HepG2 (cell line): ENCODE measurements around the gene OR2AP1. TPM values are rescaled to one million over a fixed set of nuclear protein-coding genes. Genes with fewer than 3 reads are reported as not detected.

Experiments
- ADNP ChIP-seq: sonication (generic); formaldehyde crosslinking; IDR thresholded peaks from 2 replicates; pipeline ENCODE4 v1.4.0; 2020; ENCODE audit warnings: missing genetic modification reagents
- ARID2 ChIP-seq: sonication (generic); formaldehyde crosslinking; IDR thresholded peaks from 2 replicates; pipeline ENCODE4 v1.8.1; 2022; ENCODE audit warnings: mild to moderate bottlenecking, missing genetic modification reagents, borderline replicate concordance
- ARID3A ChIP-seq: IDR thresholded peaks from 2 replicates; pipeline ENCODE4 v1.6.1; 2012; ENCODE audit warnings: low read depth, low read length, improper control_type of control experiment
- ATRX ChIP-seq: sonication (generic); formaldehyde crosslinking; IDR thresholded peaks from 2 replicates; pipeline ENCODE4 v1.4.0; 2020; ENCODE audit warnings: missing genetic modification reagents, borderline replicate concordance
- CEBPG ChIP-seq: IDR thresholded peaks from 2 replicates; pipeline ENCODE4 v1.6.1; 2016
- FOSL2 ChIP-seq: sonication (generic); formaldehyde crosslinking; IDR thresholded peaks from 2 replicates; pipeline ENCODE4 v1.4.0; 2020; ENCODE audit warnings: missing genetic modification reagents
- IRF2 ChIP-seq: IDR thresholded peaks from 2 replicates; pipeline ENCODE4 v1.6.1; 2018; ENCODE audit warnings: missing genetic modification reagents, missing compliant biosample characterization
- KAT7 ChIP-seq: IDR thresholded peaks from 2 replicates; pipeline ENCODE4 v1.6.1; 2018; ENCODE audit warnings: borderline replicate concordance, missing compliant biosample characterization
- MXI1 ChIP-seq: IDR thresholded peaks from 3 replicates; pipeline ENCODE4 v1.6.1; 2012; ENCODE audit warnings: low read depth, low read length, inconsistent platforms, borderline replicate concordance
- PAF1 ChIP-seq: IDR thresholded peaks from 2 replicates; pipeline ENCODE4 v1.6.1; 2016; ENCODE audit warnings: missing genetic modification reagents, missing compliant biosample characterization
- RAD21 ChIP-seq: fragments of 450-650 bp; formaldehyde crosslinking; IDR thresholded peaks from 2 replicates; pipeline ENCODE4 v1.5.0; 2020; ENCODE audit warnings: mild to moderate bottlenecking
- REPIN1 ChIP-seq: sonication (generic); formaldehyde crosslinking; IDR thresholded peaks from 2 replicates; pipeline ENCODE4 v1.8.0; 2022; ENCODE audit warnings: missing genetic modification reagents, low read depth, mild to moderate bottlenecking, borderline replicate concordance
- RFX1 ChIP-seq: fragments of 450-650 bp; IDR thresholded peaks from 2 replicates; pipeline ENCODE4 v1.6.1; 2017
- SMAD9 ChIP-seq: sonication (generic); formaldehyde crosslinking; IDR thresholded peaks from 2 replicates; pipeline ENCODE4 v1.5.1; 2020; ENCODE audit warnings: mild to moderate bottlenecking, missing genetic modification reagents
- SRSF9 ChIP-seq: fragments of 200-400 bp; formaldehyde crosslinking; IDR thresholded peaks from 2 replicates; pipeline ENCODE4 v1.6.1; 2018; ENCODE audit warnings: borderline replicate concordance, mild to moderate bottlenecking, low read depth, low read length; ENCODE audit not compliant: insufficient read depth, poor library complexity, severe bottlenecking
- STAG1 ChIP-seq: sonication (generic); formaldehyde crosslinking; IDR thresholded peaks from 2 replicates; pipeline ENCODE4 v1.4.0; 2020; ENCODE audit warnings: missing genetic modification reagents
- TBL1XR1 ChIP-seq: fragments of 150-350 bp; IDR thresholded peaks from 2 replicates; pipeline ENCODE4 v1.6.1; 2014; ENCODE audit warnings: borderline replicate concordance, low read length; ENCODE audit not compliant: partially characterized antibody
- ZFP36 ChIP-seq: fragments of 150-350 bp; IDR thresholded peaks from 2 replicates; pipeline ENCODE4 v1.6.1; 2018; ENCODE audit warnings: borderline replicate concordance, low read length, low read depth; ENCODE audit not compliant: partially characterized antibody
- ZNF24 ChIP-seq: fragments of 450-650 bp; IDR thresholded peaks from 2 replicates; pipeline ENCODE4 v1.6.1; 2017; ENCODE audit warnings: antibody characterized with exemption, mild to moderate bottlenecking
- ZNF703 ChIP-seq: sonication (generic); formaldehyde crosslinking; IDR thresholded peaks from 2 replicates; pipeline ENCODE4 v1.5.1; 2020; ENCODE audit warnings: missing genetic modification reagents, mild to moderate bottlenecking, moderate library complexity, borderline replicate concordance
- ZNF720 ChIP-seq: sonication (generic); formaldehyde crosslinking; IDR thresholded peaks from 2 replicates; pipeline ENCODE4 v1.4.0; 2020; ENCODE audit warnings: missing genetic modification reagents
- polyA plus RNA-seq, 8 experiments: library from polyadenylated mRNA; depleted of rRNA in 3 of 8; stranded (reverse) in 7 of 8; unstranded in 1 of 8; fragments of >200 nt; fragmentation: Illumina TruSeq in 4 of 8; extraction: Trizol in 4 of 8; gene quantifications; 2 replicates each; pipeline versions ENCODE4 v1.2.1 to v1.2.3, GENCODE V29; 2011 to 2016; ENCODE audit warnings: low read depth in 4 of 8, missing spikeins in 1 of 8, mixed read lengths in 1 of 8; ENCODE audit not compliant: insufficient read depth in 1 of 8
- total RNA-seq, 5 experiments: library from RNA; depleted of rRNA; stranded (reverse); fragments of >200 nt; fragmentation: Illumina TruSeq; extraction: Trizol; gene quantifications; 2 replicates each; pipeline ENCODE4 v1.2.3, GENCODE V29; 2016; ENCODE audit warnings: low read depth in 1 of 5
- TF ChIP-seq, protein P1 (sequence below): fragments of 450-650 bp; IDR thresholded peaks from 2 replicates; pipeline ENCODE4 v1.6.1; 2016
- TF ChIP-seq, protein P2 (sequence below), 2 experiments: sonication (generic) in 1 of 2; formaldehyde crosslinking in 1 of 2; IDR thresholded peaks; 2 replicates each; pipeline versions ENCODE4 v1.4.0 to v1.6.1; 2018 to 2020; ENCODE audit warnings: missing genetic modification reagents in 2 of 2, borderline replicate concordance in 1 of 2, low read depth in 1 of 2, mild to moderate bottlenecking in 1 of 2, missing biosample characterization in 1 of 2
- TF ChIP-seq, protein P3 (sequence below): IDR thresholded peaks from 2 replicates; pipeline ENCODE4 v1.6.1; 2016

The OR2AP1 gene
- total and polyA plus RNA-seq, 2 of the 13 experiments (the other 11 are each of a cell fraction or from before 2014, with no cell fraction given), result not detected

- TF ChIP-seq SRSF9 (no peak), RAD21 (CRISPR knock-in tag) (peak; percentile 94), TBL1XR1 (peak; percentile 35), ADNP (CRISPR knock-in tag) (no peak), ATRX (CRISPR knock-in tag) (no peak), ARID3A (peak; percentile 62; the same call in 1 of the 2 replicates), PAF1 (CRISPR knock-in tag) (no peak), SMAD9 (no peak), CEBPG (CRISPR knock-in tag) (peak; percentile 51), ZNF703 (CRISPR knock-in tag) (no peak), ZNF720 (no peak), ZFP36 (peak; percentile 11), REPIN1 (peak; percentile 69; the same call in 1 of the 2 replicates), RFX1 (no peak), IRF2 (peak; percentile 66; the same call in 1 of the 2 replicates), ARID2 (CRISPR knock-in tag) (no peak), KAT7 (CRISPR knock-in tag) (no peak), FOSL2 (CRISPR knock-in tag) (0 out of 2 replicates have a peak, but pooled peaks have one; percentile 18), STAG1 (CRISPR knock-in tag) (peak; percentile 97), ZNF24 (peak; percentile 53; the same call in 1 of the 2 replicates), MXI1 (peak; percentile 53; the same call in 1 of the 3 replicates)
- TF ChIP-seq, protein P1, sequence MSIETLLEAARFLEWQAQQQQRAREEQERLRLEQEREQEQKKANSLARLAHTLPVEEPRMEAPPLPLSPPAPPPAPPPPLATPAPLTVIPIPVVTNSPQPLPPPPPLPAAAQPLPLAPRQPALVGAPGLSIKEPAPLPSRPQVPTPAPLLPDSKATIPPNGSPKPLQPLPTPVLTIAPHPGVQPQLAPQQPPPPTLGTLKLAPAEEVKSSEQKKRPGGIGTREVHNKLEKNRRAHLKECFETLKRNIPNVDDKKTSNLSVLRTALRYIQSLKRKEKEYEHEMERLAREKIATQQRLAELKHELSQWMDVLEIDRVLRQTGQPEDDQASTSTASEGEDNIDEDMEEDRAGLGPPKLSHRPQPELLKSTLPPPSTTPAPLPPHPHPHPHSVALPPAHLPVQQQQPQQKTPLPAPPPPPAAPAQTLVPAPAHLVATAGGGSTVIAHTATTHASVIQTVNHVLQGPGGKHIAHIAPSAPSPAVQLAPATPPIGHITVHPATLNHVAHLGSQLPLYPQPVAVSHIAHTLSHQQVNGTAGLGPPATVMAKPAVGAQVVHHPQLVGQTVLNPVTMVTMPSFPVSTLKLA, result peak; percentile 22; the same call in 1 of the 2 replicates
- TF ChIP-seq, protein P2, sequence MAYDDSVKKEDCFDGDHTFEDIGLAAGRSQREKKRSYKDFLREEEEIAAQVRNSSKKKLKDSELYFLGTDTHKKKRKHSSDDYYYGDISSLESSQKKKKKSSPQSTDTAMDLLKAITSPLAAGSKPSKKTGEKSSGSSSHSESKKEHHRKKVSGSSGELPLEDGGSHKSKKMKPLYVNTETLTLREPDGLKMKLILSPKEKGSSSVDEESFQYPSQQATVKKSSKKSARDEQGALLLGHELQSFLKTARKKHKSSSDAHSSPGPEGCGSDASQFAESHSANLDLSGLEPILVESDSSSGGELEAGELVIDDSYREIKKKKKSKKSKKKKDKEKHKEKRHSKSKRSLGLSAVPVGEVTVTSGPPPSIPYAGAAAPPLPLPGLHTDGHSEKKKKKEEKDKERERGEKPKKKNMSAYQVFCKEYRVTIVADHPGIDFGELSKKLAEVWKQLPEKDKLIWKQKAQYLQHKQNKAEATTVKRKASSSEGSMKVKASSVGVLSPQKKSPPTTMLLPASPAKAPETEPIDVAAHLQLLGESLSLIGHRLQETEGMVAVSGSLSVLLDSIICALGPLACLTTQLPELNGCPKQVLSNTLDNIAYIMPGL (CRISPR knock-in tag; IDR thresholded peaks at IDR 0.05; ENCODE audit: borderline replicate concordance in 1 of 2, low read depth in 1 of 2), result peak in 1 of 2 experiments; percentile 45; a peak in 1 of 4 replicates
- TF ChIP-seq, protein P3, sequence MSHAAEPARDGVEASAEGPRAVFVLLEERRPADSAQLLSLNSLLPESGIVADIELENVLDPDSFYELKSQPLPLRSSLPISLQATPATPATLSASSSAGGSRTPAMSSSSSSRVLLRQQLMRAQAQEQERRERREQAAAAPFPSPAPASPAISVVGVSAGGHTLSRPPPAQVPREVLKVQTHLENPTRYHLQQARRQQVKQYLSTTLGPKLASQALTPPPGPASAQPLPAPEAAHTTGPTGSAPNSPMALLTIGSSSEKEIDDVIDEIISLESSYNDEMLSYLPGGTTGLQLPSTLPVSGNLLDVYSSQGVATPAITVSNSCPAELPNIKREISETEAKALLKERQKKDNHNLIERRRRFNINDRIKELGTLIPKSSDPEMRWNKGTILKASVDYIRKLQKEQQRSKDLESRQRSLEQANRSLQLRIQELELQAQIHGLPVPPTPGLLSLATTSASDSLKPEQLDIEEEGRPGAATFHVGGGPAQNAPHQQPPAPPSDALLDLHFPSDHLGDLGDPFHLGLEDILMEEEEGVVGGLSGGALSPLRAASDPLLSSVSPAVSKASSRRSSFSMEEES (CRISPR knock-in tag), result peak; percentile 79
Measured at GRCh38 chr12:55619354-55620138, 47.3 kb downstream of the OR2AP1 start (continued).
